Esophagus muscularis mucosa (tissue), 4 donors: ENCODE measurements around the gene MCL1.

Experiments
- EP300 ChIP-seq: sonication (generic); formaldehyde crosslinking; IDR thresholded peaks from one replicate; pipeline ENCODE4 v1.6.1; 2017; ENCODE audit warnings: antibody characterized with exemption
- POLR2A ChIP-seq: fragments of 450-650 bp; IDR thresholded peaks from one replicate; pipeline ENCODE4 v1.6.1; 2017; ENCODE audit warnings: antibody characterized with exemption, moderate library complexity, mild to moderate bottlenecking, low read depth
- TF ChIP-seq, protein P1 (sequence below), 3 experiments: fragments of 200-600 bp in 2 of 3; fragments of 450-650 bp in 1 of 3; sonication (generic) in 2 of 3; IDR thresholded peaks; one replicate each; pipeline ENCODE4 v1.5.1; 2017 to 2019; ENCODE audit warnings: antibody characterized with exemption in 3 of 3, mild to moderate bottlenecking in 2 of 3, moderate library complexity in 1 of 3

DNA sequence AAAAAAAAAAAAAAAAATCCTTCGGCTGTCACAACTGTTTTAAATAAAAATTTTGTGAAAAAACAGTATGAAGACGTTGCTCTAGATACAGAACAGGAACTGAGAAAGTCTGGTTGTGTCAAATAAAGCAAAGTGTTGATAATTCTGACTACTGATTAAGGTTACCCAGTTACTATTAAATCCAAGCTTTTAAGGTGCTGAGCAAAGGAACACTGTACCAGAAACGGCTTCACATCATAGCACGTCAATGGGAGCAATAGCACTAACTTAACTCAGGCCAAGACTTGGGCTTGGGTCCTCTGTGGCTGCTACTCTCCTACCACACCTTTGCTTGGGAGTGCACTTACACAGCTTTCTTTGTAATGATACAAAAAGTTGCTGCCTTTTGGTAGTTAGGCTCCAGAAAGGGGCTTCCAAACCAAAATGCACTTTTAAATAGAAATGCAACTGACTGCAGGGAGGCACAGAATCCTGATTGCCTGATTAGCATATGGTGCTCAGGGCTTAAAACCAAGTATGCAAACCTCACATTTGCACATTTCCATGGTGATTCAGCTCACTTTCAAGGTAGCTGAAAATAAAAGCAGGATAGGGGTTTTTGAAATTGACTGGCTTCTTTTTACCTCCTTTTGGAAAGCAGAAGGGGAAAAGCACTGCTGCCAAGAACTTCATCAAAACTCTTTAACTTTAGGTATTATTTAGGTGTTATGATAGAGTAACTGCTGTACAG is 6.3 kb downstream of the MCL1 start:
- TF ChIP-seq, protein P1, sequence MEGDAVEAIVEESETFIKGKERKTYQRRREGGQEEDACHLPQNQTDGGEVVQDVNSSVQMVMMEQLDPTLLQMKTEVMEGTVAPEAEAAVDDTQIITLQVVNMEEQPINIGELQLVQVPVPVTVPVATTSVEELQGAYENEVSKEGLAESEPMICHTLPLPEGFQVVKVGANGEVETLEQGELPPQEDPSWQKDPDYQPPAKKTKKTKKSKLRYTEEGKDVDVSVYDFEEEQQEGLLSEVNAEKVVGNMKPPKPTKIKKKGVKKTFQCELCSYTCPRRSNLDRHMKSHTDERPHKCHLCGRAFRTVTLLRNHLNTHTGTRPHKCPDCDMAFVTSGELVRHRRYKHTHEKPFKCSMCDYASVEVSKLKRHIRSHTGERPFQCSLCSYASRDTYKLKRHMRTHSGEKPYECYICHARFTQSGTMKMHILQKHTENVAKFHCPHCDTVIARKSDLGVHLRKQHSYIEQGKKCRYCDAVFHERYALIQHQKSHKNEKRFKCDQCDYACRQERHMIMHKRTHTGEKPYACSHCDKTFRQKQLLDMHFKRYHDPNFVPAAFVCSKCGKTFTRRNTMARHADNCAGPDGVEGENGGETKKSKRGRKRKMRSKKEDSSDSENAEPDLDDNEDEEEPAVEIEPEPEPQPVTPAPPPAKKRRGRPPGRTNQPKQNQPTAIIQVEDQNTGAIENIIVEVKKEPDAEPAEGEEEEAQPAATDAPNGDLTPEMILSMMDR (IDR thresholded peaks at IDR 0.05) = no peak
- no peak for TF ChIP-seq POLR2A
- no peak for TF ChIP-seq EP300
